ENCODE measurements around the gene KLHL29.
A peak's percentile ranks its signal among the peaks of the same experiment; 100 is the strongest.

Gene KLHL29

GRCh38 chr2:23367760-23368159 is 17.2 kb upstream of the KLHL29 start:
- H3K27ac ChIP-seq (replicated peaks; ENCODE audit: low read length) = no peak overlapping the region
- no peak for DNase-seq (ENCODE audit: low spot score)
- H3K36me3 ChIP-seq (replicated peaks in 1 of 2; ENCODE audit: control insufficient read depth in 2 of 2, insufficient read depth in 2 of 2, low read length in 2 of 2) = no peaks in the 10 kb centered on the region
- no peak overlapping the region for H3K18ac ChIP-seq (ENCODE audit: low read length)
- no peak overlapping the region for H2AFZ ChIP-seq (ENCODE audit: low read length)
- no peaks in the 10 kb centered on the region for H3K79me1 ChIP-seq (ENCODE audit: low read depth, low read length)
- H3K4me2 ChIP-seq (ENCODE audit: insufficient read depth, low read length, poor library complexity, severe bottlenecking) = no peak overlapping the region
- no peak overlapping the region for H2BK5ac ChIP-seq (ENCODE audit: low read length)
- H4K8ac ChIP-seq (ENCODE audit: low read depth, low read length) = no peak overlapping the region
- no peak overlapping the region for H3K23ac ChIP-seq (ENCODE audit: low read depth, low read length, poor library complexity)
- H2BK12ac ChIP-seq (ENCODE audit: low read length) = no peak overlapping the region
- H2BK120ac ChIP-seq (ENCODE audit: low read depth, low read length) = no peak overlapping the region
- no peaks in the 10 kb centered on the region for H3K9me3 ChIP-seq (replicated peaks in 1 of 2; ENCODE audit: control insufficient read depth in 2 of 2, insufficient read depth in 1 of 2, low read depth in 1 of 2, low read length in 2 of 2)
- peaks cover 0 to 23% (median 0%) of the 10 kb centered on the region in 3 experiments for H3K27me3 ChIP-seq (ENCODE audit: control insufficient read depth in 3 of 3, insufficient read depth in 3 of 3, low read depth in 1 of 3, low read length in 3 of 3)
- no peak overlapping the region for H3K4me3 ChIP-seq (ENCODE audit: low read length in 2 of 2)
- H4K91ac ChIP-seq (ENCODE audit: low read depth, low read length, poor library complexity) = no peak overlapping the region
- H3K4ac ChIP-seq (ENCODE audit: low read length) = no peak overlapping the region
- no peak overlapping the region for H2AK5ac ChIP-seq (ENCODE audit: low read depth, low read length)
- H3K4me1 ChIP-seq (ENCODE audit: control insufficient read depth in 2 of 2, insufficient read depth in 1 of 2, low read depth in 1 of 2, low read length in 2 of 2) = no peaks in the 10 kb centered on the region
- H3K9ac ChIP-seq (ENCODE audit: low read depth, low read length, poor library complexity) = no peak overlapping the region
- no peak overlapping the region for H2BK15ac ChIP-seq (ENCODE audit: low read length)
- no peak overlapping the region for H3K14ac ChIP-seq (ENCODE audit: low read length)
- no CpG with 5 or more reads among the region's 3 CpGs for WGBS, 2 donors (ENCODE audit: extremely low coverage in 2 of 2, insufficient read length in 2 of 2, insufficient replicate concordance in 1 of 2)

DNA sequence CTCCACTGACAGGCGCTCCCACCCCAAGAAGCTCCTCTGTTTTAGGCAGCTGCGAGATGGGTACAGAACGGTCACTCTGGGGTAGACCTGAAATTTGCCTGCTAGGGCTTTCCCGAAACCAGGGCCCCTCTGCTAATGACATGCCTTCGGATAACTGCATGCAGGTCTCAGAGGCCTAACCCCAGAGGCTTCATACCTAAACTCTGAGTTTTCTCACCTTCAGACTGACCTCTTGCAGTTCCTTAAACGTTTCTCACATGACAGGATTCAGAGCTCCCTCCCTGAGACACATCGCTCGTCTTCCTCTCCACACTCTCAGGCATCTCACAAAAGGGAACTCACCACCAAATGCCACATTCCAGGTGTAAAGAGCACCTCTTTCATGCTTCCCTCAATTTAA is 11.3 kb upstream of the KLHL29 start:
- Histone ChIP-seq H3K79me1 (ENCODE audit: low read depth, low read length) (no peaks in the 10 kb centered on the region), H3K9ac (ENCODE audit: low read depth, low read length, poor library complexity) (no peak overlapping the region), H2AK5ac (ENCODE audit: low read depth, low read length) (no peak overlapping the region), H3K9me3 (replicated peaks in 1 of 2; ENCODE audit: control insufficient read depth in 2 of 2, insufficient read depth in 1 of 2, low read depth in 1 of 2, low read length in 2 of 2) (no peaks in the 10 kb centered on the region), H3K4ac (ENCODE audit: low read length) (no peak overlapping the region), H2BK5ac (ENCODE audit: low read length) (no peak overlapping the region), H2BK15ac (ENCODE audit: low read length) (no peak overlapping the region), H2AFZ (ENCODE audit: low read length) (no peak overlapping the region), H3K18ac (ENCODE audit: low read length) (no peak overlapping the region), H3K27ac (replicated peaks; ENCODE audit: low read length) (no peak overlapping the region), H4K91ac (ENCODE audit: low read depth, low read length, poor library complexity) (no peak overlapping the region), H3K14ac (ENCODE audit: low read length) (no peak overlapping the region), H2BK120ac (ENCODE audit: low read depth, low read length) (no peak overlapping the region), H3K4me1 (ENCODE audit: control insufficient read depth in 2 of 2, insufficient read depth in 1 of 2, low read depth in 1 of 2, low read length in 2 of 2) (peaks cover 0 to 2% of the 10 kb centered on the region in 2 donors), H3K4me3 (ENCODE audit: low read length in 2 of 2) (no peak overlapping the region), H4K8ac (ENCODE audit: low read depth, low read length) (no peak overlapping the region), H3K23ac (ENCODE audit: low read depth, low read length, poor library complexity) (no peak overlapping the region), H3K4me2 (ENCODE audit: insufficient read depth, low read length, poor library complexity, severe bottlenecking) (no peak overlapping the region), H3K27me3 (ENCODE audit: control insufficient read depth in 3 of 3, insufficient read depth in 3 of 3, low read depth in 1 of 3, low read length in 3 of 3) (peaks cover 0 to 22% (median 0%) of the 10 kb centered on the region in 3 experiments), H2BK12ac (ENCODE audit: low read length) (no peak overlapping the region), H3K36me3 (replicated peaks in 1 of 2; ENCODE audit: control insufficient read depth in 2 of 2, insufficient read depth in 2 of 2, low read length in 2 of 2) (no peaks in the 10 kb centered on the region)
- no peak for DNase-seq (ENCODE audit: low spot score)
- WGBS, 2 donors (ENCODE audit: extremely low coverage in 2 of 2, insufficient read length in 2 of 2, insufficient replicate concordance in 1 of 2) = no CpG with 5 or more reads among the region's 8 CpGs

GRCh38 chr2:23375448-23375847 is 9.5 kb upstream of the KLHL29 start:
- no peak overlapping the region for H3K18ac ChIP-seq (ENCODE audit: low read length)
- no peak overlapping the region for H2BK120ac ChIP-seq (ENCODE audit: low read depth, low read length)
- no peak overlapping the region for H3K27ac ChIP-seq (replicated peaks; ENCODE audit: low read length)
- no peak overlapping the region for H3K23ac ChIP-seq (ENCODE audit: low read depth, low read length, poor library complexity)
- no peak overlapping the region for H2BK5ac ChIP-seq (ENCODE audit: low read length)
- no peaks in the 10 kb centered on the region for H3K79me1 ChIP-seq (ENCODE audit: low read depth, low read length)
- H4K8ac ChIP-seq (ENCODE audit: low read depth, low read length) = no peak overlapping the region
- H3K9me3 ChIP-seq (replicated peaks in 1 of 2; ENCODE audit: control insufficient read depth in 2 of 2, insufficient read depth in 1 of 2, low read depth in 1 of 2, low read length in 2 of 2) = no peaks in the 10 kb centered on the region
- H4K91ac ChIP-seq (ENCODE audit: low read depth, low read length, poor library complexity) = no peak overlapping the region
- H2BK12ac ChIP-seq (ENCODE audit: low read length) = no peak overlapping the region
- peaks cover 0 to 24% (median 0%) of the 10 kb centered on the region in 3 experiments for H3K27me3 ChIP-seq (ENCODE audit: control insufficient read depth in 3 of 3, insufficient read depth in 3 of 3, low read depth in 1 of 3, low read length in 3 of 3)
- H2AFZ ChIP-seq (ENCODE audit: low read length) = peak overlapping the region; percentile 38
- H3K14ac ChIP-seq (ENCODE audit: low read length) = no peak overlapping the region
- no peak overlapping the region for H3K4ac ChIP-seq (ENCODE audit: low read length)
- no CpG with 5 or more reads among the region's 3 CpGs for WGBS, 2 donors (ENCODE audit: extremely low coverage in 2 of 2, insufficient read length in 2 of 2, insufficient replicate concordance in 1 of 2)
- no peak overlapping the region for H3K4me2 ChIP-seq (ENCODE audit: insufficient read depth, low read length, poor library complexity, severe bottlenecking)
- H3K9ac ChIP-seq (ENCODE audit: low read depth, low read length, poor library complexity) = no peak overlapping the region
- H2AK5ac ChIP-seq (ENCODE audit: low read depth, low read length) = no peak overlapping the region
- peaks cover 0 to 2% of the 10 kb centered on the region in 2 donors for H3K4me1 ChIP-seq (ENCODE audit: control insufficient read depth in 2 of 2, insufficient read depth in 1 of 2, low read depth in 1 of 2, low read length in 2 of 2)
- H3K36me3 ChIP-seq (replicated peaks in 1 of 2; ENCODE audit: control insufficient read depth in 2 of 2, insufficient read depth in 2 of 2, low read length in 2 of 2) = no peaks in the 10 kb centered on the region
- no peak for DNase-seq (ENCODE audit: low spot score)
- H3K4me3 ChIP-seq (ENCODE audit: low read length in 2 of 2) = no peak overlapping the region
- H2BK15ac ChIP-seq (ENCODE audit: low read length) = no peak overlapping the region

- Histone ChIP-seq H3K4me1 (ENCODE audit: control insufficient read depth in 2 of 2, insufficient read depth in 1 of 2, low read depth in 1 of 2, low read length in 2 of 2) (peaks cover 0 to 2% of the 10 kb centered on the region in 2 donors), H2BK12ac (ENCODE audit: low read length) (no peak overlapping the region), H3K14ac (ENCODE audit: low read length) (no peak overlapping the region), H3K18ac (ENCODE audit: low read length) (no peak overlapping the region), H3K27me3 (ENCODE audit: control insufficient read depth in 3 of 3, insufficient read depth in 3 of 3, low read depth in 1 of 3, low read length in 3 of 3) (peaks cover 0 to 24% (median 0%) of the 10 kb centered on the region in 3 experiments), H3K23ac (ENCODE audit: low read depth, low read length, poor library complexity) (no peak overlapping the region), H4K91ac (ENCODE audit: low read depth, low read length, poor library complexity) (no peak overlapping the region), H2BK15ac (ENCODE audit: low read length) (no peak overlapping the region), H3K4me2 (ENCODE audit: insufficient read depth, low read length, poor library complexity, severe bottlenecking) (no peak overlapping the region), H3K9ac (ENCODE audit: low read depth, low read length, poor library complexity) (no peak overlapping the region), H3K79me1 (ENCODE audit: low read depth, low read length) (no peaks in the 10 kb centered on the region), H2AK5ac (ENCODE audit: low read depth, low read length) (no peak overlapping the region), H2AFZ (ENCODE audit: low read length) (no peak overlapping the region), H2BK120ac (ENCODE audit: low read depth, low read length) (no peak overlapping the region), H3K4ac (ENCODE audit: low read length) (no peak overlapping the region), H3K9me3 (replicated peaks in 1 of 2; ENCODE audit: control insufficient read depth in 2 of 2, insufficient read depth in 1 of 2, low read depth in 1 of 2, low read length in 2 of 2) (no peaks in the 10 kb centered on the region), H2BK5ac (ENCODE audit: low read length) (no peak overlapping the region), H4K8ac (ENCODE audit: low read depth, low read length) (no peak overlapping the region), H3K4me3 (ENCODE audit: low read length in 2 of 2) (no peak overlapping the region), H3K27ac (replicated peaks; ENCODE audit: low read length) (no peak overlapping the region), H3K36me3 (replicated peaks in 1 of 2; ENCODE audit: control insufficient read depth in 2 of 2, insufficient read depth in 2 of 2, low read length in 2 of 2) (no peaks in the 10 kb centered on the region)
- no CpG with 5 or more reads among the region's 5 CpGs for WGBS, 2 donors (ENCODE audit: extremely low coverage in 2 of 2, insufficient read length in 2 of 2, insufficient replicate concordance in 1 of 2)
- no peak for DNase-seq (ENCODE audit: low spot score)
Observed at GRCh38 chr2:23376075-23376474, 8.9 kb upstream of the KLHL29 start.
